A549 (cell line): Measurements from ENCODE around the gene NCOA3.

Experiments
- JUN ChIP-seq, 2 experiments: fragments of >200 bp; sonication (Bioruptor Twin); formaldehyde crosslinking; IDR thresholded peaks; 2 replicates in 1 of 2; 3 replicates in 1 of 2; pipeline ENCODE4 v1.6.1; 2016 to 2017
- RNF2 ChIP-seq: fragments of 200-600 bp; sonication (generic); IDR thresholded peaks from 2 replicates; pipeline ENCODE4 v1.6.1; 2016; ENCODE audit warnings: low read depth, mild to moderate bottlenecking, antibody characterized with exemption, moderate library complexity, borderline replicate concordance
- TF ChIP-seq, protein P1 (sequence below): fragments of >200 bp; sonication (Bioruptor Twin); formaldehyde crosslinking; IDR thresholded peaks from 3 replicates; pipeline ENCODE4 v1.5.1; 2016

GRCh38 chr20:47482705-47483104 is 19.0 kb upstream of the NCOA3 start:
- TF ChIP-seq, protein P1, sequence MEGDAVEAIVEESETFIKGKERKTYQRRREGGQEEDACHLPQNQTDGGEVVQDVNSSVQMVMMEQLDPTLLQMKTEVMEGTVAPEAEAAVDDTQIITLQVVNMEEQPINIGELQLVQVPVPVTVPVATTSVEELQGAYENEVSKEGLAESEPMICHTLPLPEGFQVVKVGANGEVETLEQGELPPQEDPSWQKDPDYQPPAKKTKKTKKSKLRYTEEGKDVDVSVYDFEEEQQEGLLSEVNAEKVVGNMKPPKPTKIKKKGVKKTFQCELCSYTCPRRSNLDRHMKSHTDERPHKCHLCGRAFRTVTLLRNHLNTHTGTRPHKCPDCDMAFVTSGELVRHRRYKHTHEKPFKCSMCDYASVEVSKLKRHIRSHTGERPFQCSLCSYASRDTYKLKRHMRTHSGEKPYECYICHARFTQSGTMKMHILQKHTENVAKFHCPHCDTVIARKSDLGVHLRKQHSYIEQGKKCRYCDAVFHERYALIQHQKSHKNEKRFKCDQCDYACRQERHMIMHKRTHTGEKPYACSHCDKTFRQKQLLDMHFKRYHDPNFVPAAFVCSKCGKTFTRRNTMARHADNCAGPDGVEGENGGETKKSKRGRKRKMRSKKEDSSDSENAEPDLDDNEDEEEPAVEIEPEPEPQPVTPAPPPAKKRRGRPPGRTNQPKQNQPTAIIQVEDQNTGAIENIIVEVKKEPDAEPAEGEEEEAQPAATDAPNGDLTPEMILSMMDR, result no peak
- TF ChIP-seq JUN (IDR thresholded peaks at IDR 0.05) (no peak), RNF2 (no peak)
